Natural killer cell (primary cell): Measurements from ENCODE around the gene FTL. TPM values are rescaled to one million over a fixed set of nuclear protein-coding genes. Genes with fewer than 3 reads are reported as not detected.

Source experiments
- ATAC-seq, 3 donors: fragments of 150-1000 bp in 2 of 3; fragments of 200-7000 bp in 1 of 3; cut with Tn5 transposase; 1 replicate in 1 of 3; 2 replicates in 2 of 3; pipeline ENCODE4 v1.10.0; 2021; ENCODE audit warnings: mild to moderate bottlenecking in 2 of 3, moderate library complexity in 2 of 3
- DNase-seq, 2 donors: peaks; one replicate each; pipeline versions ENCODE4 v3.0.0 to v3.0.0-alpha.2; 2013 to 2021; ENCODE audit warnings: mixed read lengths in 1 of 2
- H3K27ac ChIP-seq: one replicate; pipeline ENCODE4 v1.5.1; 2013; ENCODE audit warnings: mild to moderate bottlenecking, low read length
- H3K27me3 ChIP-seq: one replicate; pipeline ENCODE4 v1.6.1; 2013; ENCODE audit warnings: low read length; ENCODE audit not compliant: control insufficient read depth, insufficient read depth
- H3K36me3 ChIP-seq: one replicate; pipeline ENCODE4 v1.6.1; 2013; ENCODE audit warnings: low read length; ENCODE audit not compliant: control insufficient read depth, insufficient read depth
- H3K4me1 ChIP-seq: one replicate; pipeline ENCODE4 v1.6.1; 2013; ENCODE audit warnings: low read length; ENCODE audit not compliant: control insufficient read depth, insufficient read depth
- H3K4me3 ChIP-seq: one replicate; pipeline ENCODE4 v1.5.1; 2013; ENCODE audit warnings: low read length
- H3K9me3 ChIP-seq: one replicate; pipeline ENCODE4 v1.6.1; 2013; ENCODE audit warnings: low read length; ENCODE audit not compliant: control insufficient read depth, insufficient read depth
- H3K27ac Mint-ChIP-seq, 2 donors: one replicate each; pipeline ENCODE4 v1.8.0; 2022; ENCODE audit warnings: mild to moderate bottlenecking in 2 of 2, mixed read lengths in 2 of 2, moderate library complexity in 1 of 2
- H3K27me3 Mint-ChIP-seq, 2 donors: one replicate each; pipeline ENCODE4 v1.8.0; 2022; ENCODE audit warnings: low read depth in 2 of 2, mixed read lengths in 2 of 2
- H3K36me3 Mint-ChIP-seq: one replicate; pipeline ENCODE4 v1.8.0; 2022; ENCODE audit warnings: mixed read lengths
- H3K4me1 Mint-ChIP-seq, 2 donors: one replicate each; pipeline ENCODE4 v1.8.0; 2022; ENCODE audit warnings: mixed read lengths in 2 of 2
- H3K4me3 Mint-ChIP-seq: one replicate; pipeline ENCODE4 v1.8.0; 2022; ENCODE audit warnings: mild to moderate bottlenecking, moderate library complexity, mixed read lengths
- H3K9me3 Mint-ChIP-seq, 2 donors: one replicate each; pipeline ENCODE4 v1.8.0; 2022; ENCODE audit warnings: mixed read lengths in 2 of 2
- WGBS: methylation state at CpG from one replicate; pipeline ENCODE4 v1.1.7; 2013; ENCODE audit warnings: missing lambda C conversion rate; ENCODE audit not compliant: insufficient coverage; 5-methylcytosine and 5-hydroxymethylcytosine counted together
- intact Hi-C: fragments of 100-400 bp; cut with micrococcal nuclease; formaldehyde crosslinking; loops from one replicate; pipeline ENCODE4 v1.14.2; 2022
- total RNA-seq, 4 donors: library from RNA; stranded (reverse); fragments of 120-200 nt in 1 of 4; gene quantifications; one replicate each; pipeline versions ENCODE4 v1.2.3 to v1.2.4, GENCODE V29; 2013 to 2022
- TF ChIP-seq, protein P1 (sequence below): fragments of 200-600 bp; IDR thresholded peaks from one replicate; pipeline ENCODE4 v1.8.0; 2022; ENCODE audit warnings: antibody characterized with exemption

The FTL gene
- total RNA-seq, 3 donors from 2014 or later (not counting 1 experiment from before 2014, with no cell fraction given) = 554 to 1,168 (median 1,024) TPM

DNA sequence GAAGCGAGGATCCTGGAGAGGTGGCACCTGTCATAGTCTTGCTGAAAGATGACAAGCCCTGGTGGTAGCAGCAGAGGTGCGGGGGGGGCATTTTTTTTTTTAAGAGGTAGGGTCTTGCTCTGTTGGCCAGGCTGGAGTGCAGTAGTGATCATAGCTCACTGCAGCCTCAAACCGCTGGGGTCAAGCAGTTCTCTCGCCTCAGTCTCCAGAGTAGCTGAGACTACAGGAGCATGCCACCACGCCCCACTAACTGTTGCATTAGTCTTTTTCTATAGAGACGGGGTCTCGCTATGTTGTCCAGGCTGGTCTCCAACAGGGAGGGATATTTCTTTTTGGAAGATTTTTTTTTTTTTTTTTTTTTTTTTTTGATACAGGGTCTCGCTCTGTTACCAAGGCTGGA lies 7.1 kb upstream of the FTL start:
- no peaks in the 10 kb centered on the region for H3K27me3 ChIP-seq
- no peak overlapping the region for H3K27ac ChIP-seq
- H3K27ac Mint-ChIP-seq = no peak overlapping the region
- H3K4me1 Mint-ChIP-seq = peaks cover 29 to 41% of the 10 kb centered on the region in 2 donors
- H3K4me3 ChIP-seq = no peak overlapping the region
- H3K36me3 Mint-ChIP-seq = no peaks in the 10 kb centered on the region
- DNase-seq (no peak), ATAC-seq (no peak)
- TF ChIP-seq, protein P1, sequence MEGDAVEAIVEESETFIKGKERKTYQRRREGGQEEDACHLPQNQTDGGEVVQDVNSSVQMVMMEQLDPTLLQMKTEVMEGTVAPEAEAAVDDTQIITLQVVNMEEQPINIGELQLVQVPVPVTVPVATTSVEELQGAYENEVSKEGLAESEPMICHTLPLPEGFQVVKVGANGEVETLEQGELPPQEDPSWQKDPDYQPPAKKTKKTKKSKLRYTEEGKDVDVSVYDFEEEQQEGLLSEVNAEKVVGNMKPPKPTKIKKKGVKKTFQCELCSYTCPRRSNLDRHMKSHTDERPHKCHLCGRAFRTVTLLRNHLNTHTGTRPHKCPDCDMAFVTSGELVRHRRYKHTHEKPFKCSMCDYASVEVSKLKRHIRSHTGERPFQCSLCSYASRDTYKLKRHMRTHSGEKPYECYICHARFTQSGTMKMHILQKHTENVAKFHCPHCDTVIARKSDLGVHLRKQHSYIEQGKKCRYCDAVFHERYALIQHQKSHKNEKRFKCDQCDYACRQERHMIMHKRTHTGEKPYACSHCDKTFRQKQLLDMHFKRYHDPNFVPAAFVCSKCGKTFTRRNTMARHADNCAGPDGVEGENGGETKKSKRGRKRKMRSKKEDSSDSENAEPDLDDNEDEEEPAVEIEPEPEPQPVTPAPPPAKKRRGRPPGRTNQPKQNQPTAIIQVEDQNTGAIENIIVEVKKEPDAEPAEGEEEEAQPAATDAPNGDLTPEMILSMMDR = no peak
- no peaks in the 10 kb centered on the region for H3K9me3 Mint-ChIP-seq
- H3K27me3 Mint-ChIP-seq = no peaks in the 10 kb centered on the region
- no peaks in the 10 kb centered on the region for H3K36me3 ChIP-seq
- WGBS = over 99% methylated on average over 7 of the region's 8 CpGs
- no peaks in the 10 kb centered on the region for H3K9me3 ChIP-seq
- intact Hi-C loops = no loop called here
- H3K4me1 ChIP-seq = peaks cover 39% of the 10 kb centered on the region
- peak overlapping the region; percentile 40 for H3K4me3 Mint-ChIP-seq

DNA sequence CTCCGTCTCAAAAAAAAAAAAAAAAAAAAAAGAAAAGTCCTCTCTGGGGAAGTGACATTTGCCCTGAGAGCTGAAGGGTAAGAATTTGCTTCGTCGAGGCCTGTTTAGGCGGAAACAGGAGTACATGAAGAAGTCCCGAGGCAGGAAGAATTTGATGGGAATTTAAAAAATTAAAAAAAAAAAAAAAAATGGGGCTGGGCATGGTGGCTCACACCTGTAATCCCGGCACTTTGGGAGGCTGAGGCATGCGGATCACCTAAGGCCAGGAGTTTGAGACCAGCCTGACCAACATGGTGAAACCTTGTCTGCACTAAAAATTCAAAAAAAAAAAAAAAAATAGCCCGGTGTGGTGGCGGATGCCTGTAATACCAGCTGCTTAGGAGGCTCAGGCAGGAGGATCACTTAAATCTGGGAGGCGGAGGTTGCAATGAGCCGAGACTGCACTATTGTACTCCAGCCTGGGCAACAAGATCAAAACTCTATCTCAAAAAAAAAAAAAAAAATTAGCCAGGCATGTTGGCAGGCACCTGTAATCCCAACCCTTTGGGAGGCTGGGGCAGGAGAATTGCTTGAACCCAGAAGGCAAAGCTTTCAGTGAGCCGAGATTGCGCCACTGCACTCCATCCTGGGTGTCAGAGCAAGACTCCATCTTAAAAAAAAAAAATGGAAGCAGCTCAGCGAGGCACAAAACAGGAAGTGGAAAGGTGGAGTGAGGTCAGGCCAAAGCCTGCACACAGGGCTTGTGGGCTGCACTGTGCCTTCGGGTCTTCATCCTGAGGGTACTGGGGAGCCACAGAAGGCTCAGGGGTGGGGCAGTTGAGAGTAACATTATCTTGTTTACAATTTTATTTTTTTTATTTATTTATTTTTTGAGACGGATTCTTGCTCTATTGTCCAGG lies 5.5 kb upstream of the FTL start:
- DNase-seq (no peak), ATAC-seq (no peak)
- Mint-ChIP-seq H3K4me3 (no peak overlapping the region), H3K27ac (no peak overlapping the region), H3K9me3 (no peaks in the 10 kb centered on the region), H3K27me3 (no peaks in the 10 kb centered on the region), H3K4me1 (peaks cover 42 to 57% of the 10 kb centered on the region in 2 donors), H3K36me3 (no peaks in the 10 kb centered on the region)
- no peaks in the 10 kb centered on the region for H3K9me3 ChIP-seq
- intact Hi-C loops = loop anchor here (5.0 to 10.0 kb wide), 2 partner anchors 87 to 315 kb away; partner anchors contain the start of genes CA11 and PPP1R15A
- no peak overlapping the region for H3K27ac ChIP-seq
- TF ChIP-seq, protein P1 = no peak
- H3K36me3 ChIP-seq = no peaks in the 10 kb centered on the region
- no peaks in the 10 kb centered on the region for H3K27me3 ChIP-seq
- peaks cover 50% of the 10 kb centered on the region for H3K4me1 ChIP-seq
- no peak overlapping the region for H3K4me3 ChIP-seq
- 80% methylated on average over 15 of the region's 16 CpGs for WGBS

GRCh38 chr19:48961051-48961649 lies 4.0 kb upstream of the FTL start:
- no peaks in the 10 kb centered on the region for H3K36me3 ChIP-seq
- no peaks in the 10 kb centered on the region for H3K36me3 Mint-ChIP-seq
- no peaks in the 10 kb centered on the region for H3K27me3 ChIP-seq
- H3K4me3 Mint-ChIP-seq = no peak overlapping the region
- 90% methylated on average over 18 of the region's 19 CpGs for WGBS
- DNase-seq (no peak), ATAC-seq (no peak)
- H3K4me3 ChIP-seq = no peak overlapping the region
- peaks cover 47 to 62% of the 10 kb centered on the region in 2 donors for H3K4me1 Mint-ChIP-seq
- H3K27ac ChIP-seq = no peak overlapping the region
- H3K9me3 ChIP-seq = no peaks in the 10 kb centered on the region
- intact Hi-C loops = loop anchor here (5.0 to 10.0 kb wide), 2 partner anchors 89 to 316 kb away; partner anchors contain the start of genes CA11 and PPP1R15A
- peaks cover 47% of the 10 kb centered on the region for H3K4me1 ChIP-seq
- peak overlapping the region; percentile 98 to 99 for H3K27ac Mint-ChIP-seq
- no peaks in the 10 kb centered on the region for H3K9me3 Mint-ChIP-seq
- TF ChIP-seq, protein P1 = no peak
- no peaks in the 10 kb centered on the region for H3K27me3 Mint-ChIP-seq
